H1 (cell line): ENCODE data around the gene PSMB3.

Source experiments
- EP300 ChIP-seq, 2 experiments: IDR thresholded peaks; 1 replicate in 1 of 2; 2 replicates in 1 of 2; pipeline ENCODE4 v1.6.1; 2011 to 2012; ENCODE audit warnings: low read depth in 2 of 2, low read length in 2 of 2, mild to moderate bottlenecking in 2 of 2, borderline replicate concordance in 1 of 2, inconsistent platforms in 1 of 2, moderate library complexity in 1 of 2
- POLR2AphosphoS5 ChIP-seq: IDR thresholded peaks from 2 replicates; pipeline ENCODE4 v1.6.1; 2011; ENCODE audit warnings: low read depth, low read length
- RXRA ChIP-seq: IDR thresholded peaks from 2 replicates; pipeline ENCODE4 v1.6.1; 2011; ENCODE audit warnings: low read depth, mild to moderate bottlenecking, low read length, moderate library complexity; ENCODE audit not compliant: insufficient read depth
- SP2 ChIP-seq: IDR thresholded peaks from 2 replicates; pipeline ENCODE4 v1.6.1; 2012; ENCODE audit warnings: mild to moderate bottlenecking, low read length, inconsistent platforms
- SRF ChIP-seq: IDR thresholded peaks from 2 replicates; pipeline ENCODE4 v1.6.1; 2011; ENCODE audit warnings: mild to moderate bottlenecking, low read depth, low read length, moderate library complexity
- ZNF274 ChIP-seq: IDR thresholded peaks from 2 replicates; pipeline ENCODE4 v1.7.0; 2012; ENCODE audit warnings: low read length, borderline replicate concordance; ENCODE audit errors: extremely low read depth
- TF ChIP-seq, protein P1 (sequence below): IDR thresholded peaks from 2 replicates; pipeline ENCODE4 v1.6.1; 2012; ENCODE audit warnings: low read length, inconsistent platforms
- TF ChIP-seq, protein P2 (sequence below), 3 experiments: IDR thresholded peaks; 1 replicate in 2 of 3; 2 replicates in 1 of 3; pipeline versions ENCODE4 v1.5.1 to v1.6.1; 2011; ENCODE audit warnings: low read length in 3 of 3, mild to moderate bottlenecking in 3 of 3, inconsistent platforms in 2 of 3, low read depth in 1 of 3, moderate library complexity in 1 of 3; ENCODE audit not compliant: insufficient read depth in 1 of 3; ENCODE audit errors: control extremely low read depth in 1 of 3

DNA sequence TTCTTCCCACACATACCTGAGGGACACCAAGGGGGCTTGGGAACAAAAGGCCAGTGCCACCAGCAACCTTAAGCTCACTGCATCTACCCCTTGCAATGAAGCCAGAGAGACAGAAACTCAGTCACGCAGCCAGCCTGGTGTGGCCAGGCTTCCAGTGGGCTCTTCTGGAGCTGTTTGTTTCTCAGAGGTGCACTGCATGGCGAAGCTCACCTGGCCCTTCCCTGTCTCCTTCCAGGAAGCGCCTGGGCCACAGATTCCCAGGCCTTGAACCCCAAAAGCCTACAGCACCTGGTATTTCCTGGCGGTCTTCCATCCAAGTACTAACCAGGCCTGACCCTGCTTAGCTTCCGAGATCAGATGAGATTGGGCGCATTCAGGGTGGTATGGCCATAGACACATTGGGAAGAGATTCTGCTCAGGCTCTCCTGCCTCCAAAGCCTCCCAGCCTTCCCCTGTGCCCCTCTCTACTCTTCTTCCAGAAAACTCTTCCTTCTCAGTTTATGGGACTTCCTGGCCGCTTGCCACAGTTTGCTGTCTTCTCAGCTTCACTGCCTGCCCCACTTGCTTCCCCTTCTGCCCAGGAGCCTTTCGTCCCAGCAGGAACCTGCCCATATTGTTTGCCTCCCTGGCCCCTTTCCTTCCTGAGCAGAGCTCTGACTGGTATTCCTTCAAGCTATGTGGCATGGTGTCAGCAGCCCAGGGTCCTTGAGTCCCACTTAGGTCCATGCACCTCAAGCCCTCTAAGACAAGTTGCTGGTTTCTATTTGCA lies 20.8 kb upstream of the PSMB3 start:
- TF ChIP-seq SRF, result no peak
- TF ChIP-seq EP300 (IDR thresholded peaks at IDR 0.05; ENCODE audit: borderline replicate concordance in 1 of 2, low read depth in 2 of 2, low read length in 2 of 2), result no peak
- TF ChIP-seq, protein P1, sequence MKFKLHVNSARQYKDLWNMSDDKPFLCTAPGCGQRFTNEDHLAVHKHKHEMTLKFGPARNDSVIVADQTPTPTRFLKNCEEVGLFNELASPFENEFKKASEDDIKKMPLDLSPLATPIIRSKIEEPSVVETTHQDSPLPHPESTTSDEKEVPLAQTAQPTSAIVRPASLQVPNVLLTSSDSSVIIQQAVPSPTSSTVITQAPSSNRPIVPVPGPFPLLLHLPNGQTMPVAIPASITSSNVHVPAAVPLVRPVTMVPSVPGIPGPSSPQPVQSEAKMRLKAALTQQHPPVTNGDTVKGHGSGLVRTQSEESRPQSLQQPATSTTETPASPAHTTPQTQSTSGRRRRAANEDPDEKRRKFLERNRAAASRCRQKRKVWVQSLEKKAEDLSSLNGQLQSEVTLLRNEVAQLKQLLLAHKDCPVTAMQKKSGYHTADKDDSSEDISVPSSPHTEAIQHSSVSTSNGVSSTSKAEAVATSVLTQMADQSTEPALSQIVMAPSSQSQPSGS, result no peak
- TF ChIP-seq, protein P2, sequence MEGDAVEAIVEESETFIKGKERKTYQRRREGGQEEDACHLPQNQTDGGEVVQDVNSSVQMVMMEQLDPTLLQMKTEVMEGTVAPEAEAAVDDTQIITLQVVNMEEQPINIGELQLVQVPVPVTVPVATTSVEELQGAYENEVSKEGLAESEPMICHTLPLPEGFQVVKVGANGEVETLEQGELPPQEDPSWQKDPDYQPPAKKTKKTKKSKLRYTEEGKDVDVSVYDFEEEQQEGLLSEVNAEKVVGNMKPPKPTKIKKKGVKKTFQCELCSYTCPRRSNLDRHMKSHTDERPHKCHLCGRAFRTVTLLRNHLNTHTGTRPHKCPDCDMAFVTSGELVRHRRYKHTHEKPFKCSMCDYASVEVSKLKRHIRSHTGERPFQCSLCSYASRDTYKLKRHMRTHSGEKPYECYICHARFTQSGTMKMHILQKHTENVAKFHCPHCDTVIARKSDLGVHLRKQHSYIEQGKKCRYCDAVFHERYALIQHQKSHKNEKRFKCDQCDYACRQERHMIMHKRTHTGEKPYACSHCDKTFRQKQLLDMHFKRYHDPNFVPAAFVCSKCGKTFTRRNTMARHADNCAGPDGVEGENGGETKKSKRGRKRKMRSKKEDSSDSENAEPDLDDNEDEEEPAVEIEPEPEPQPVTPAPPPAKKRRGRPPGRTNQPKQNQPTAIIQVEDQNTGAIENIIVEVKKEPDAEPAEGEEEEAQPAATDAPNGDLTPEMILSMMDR (IDR thresholded peaks at IDR 0.05; ENCODE audit: control extremely low read depth in 1 of 3, insufficient read depth in 1 of 3, low read depth in 1 of 3, low read length in 3 of 3), result no peak
- no peak for TF ChIP-seq ZNF274
- TF ChIP-seq POLR2AphosphoS5, result no peak
- TF ChIP-seq SP2, result no peak
- no peak for TF ChIP-seq RXRA
